Upper lobe of right lung (tissue), 1 donor: Measurements from ENCODE around the gene CPLX4. TPM values are rescaled to one million over a fixed set of nuclear protein-coding genes. Genes with fewer than 3 reads are reported as not detected.

ENCODE experiments used
- ATAC-seq: fragments of 200-7000 bp; cut with Tn5 transposase; one replicate; pipeline ENCODE4 v1.9.1; 2020; ENCODE audit warnings: mild to moderate bottlenecking, moderate library complexity
- DNase-seq: peaks from one replicate; pipeline ENCODE4 v3.0.0-alpha.2; 2020
- H3K27ac ChIP-seq: fragments of 200-600 bp; one replicate; pipeline ENCODE4 v1.8.0; 2022
- H3K27me3 ChIP-seq: fragments of 200-600 bp; one replicate; pipeline ENCODE4 v1.8.0; 2022; ENCODE audit warnings: mild to moderate bottlenecking
- H3K36me3 ChIP-seq: fragments of 200-600 bp; one replicate; pipeline ENCODE4 v1.8.0; 2022
- H3K4me1 ChIP-seq: fragments of 200-600 bp; one replicate; pipeline ENCODE4 v1.8.0; 2022
- H3K4me3 ChIP-seq: fragments of 200-600 bp; one replicate; pipeline ENCODE4 v1.8.0; 2022; ENCODE audit warnings: mild to moderate bottlenecking
- H3K9me3 ChIP-seq: fragments of 200-600 bp; one replicate; pipeline ENCODE4 v1.8.0; 2022
- CTCF ChIP-seq: fragments of 200-600 bp; IDR thresholded peaks from one replicate; pipeline ENCODE4 v1.8.0; 2022; ENCODE audit warnings: antibody characterized with exemption
- intact Hi-C: fragments of 100-400 bp; cut with DNase I; formaldehyde crosslinking; loops from one replicate; pipeline ENCODE4 v1.11.0; 2022
- total RNA-seq: library from RNA; stranded (reverse); fragmentation: NEBNext Ultra II Directional; extraction: Animal tissue kit (Norgen Biotek cat#: 25700); gene quantifications from one replicate; pipeline ENCODE4 v1.2.1, GENCODE V29; 2021
- donor health status: DM: no; HTN: yes; CAD: no; lungs with severe emphysema.

The CPLX4 gene
- total RNA-seq, 1 donor from 2014 or later: not detected

GRCh38 chr18:59308248-59308937, 10.1 kb downstream of the CPLX4 start:
- ATAC-seq (peak; percentile 98), DNase-seq (peak; percentile 88)
- intact Hi-C loops: loop anchor here (10.0 kb wide), 1 partner anchor 96 kb away; no protein-coding TSS in a partner anchor
- no peaks in the 10 kb centered on the region for H3K36me3 ChIP-seq
- TF ChIP-seq CTCF: peak; percentile 84
- H3K9me3 ChIP-seq: no peaks in the 10 kb centered on the region
- H3K4me1 ChIP-seq: peaks cover 9% of the 10 kb centered on the region
- no peak overlapping the region for H3K27ac ChIP-seq
- H3K27me3 ChIP-seq: peaks cover 28% of the 10 kb centered on the region
- H3K4me3 ChIP-seq: peak overlapping the region; percentile 30

GRCh38 chr18:59306640-59307039, 11.8 kb downstream of the CPLX4 start:
- no peak for TF ChIP-seq CTCF
- intact Hi-C loops: loop anchor here (10.0 kb wide), 1 partner anchor 98 kb away; no protein-coding TSS in a partner anchor
- H3K27ac ChIP-seq: no peak overlapping the region
- ATAC-seq (no peak), DNase-seq (no peak)
- H3K9me3 ChIP-seq: no peaks in the 10 kb centered on the region
- H3K4me3 ChIP-seq: no peak overlapping the region
- peaks cover 9% of the 10 kb centered on the region for H3K4me1 ChIP-seq
- no peaks in the 10 kb centered on the region for H3K36me3 ChIP-seq
- H3K27me3 ChIP-seq: peaks cover 28% of the 10 kb centered on the region

GRCh38 chr18:59305295-59305694, 13.2 kb downstream of the CPLX4 start:
- H3K27ac ChIP-seq: no peak overlapping the region
- H3K9me3 ChIP-seq: no peaks in the 10 kb centered on the region
- no peak for TF ChIP-seq CTCF
- H3K4me1 ChIP-seq: peaks cover 9% of the 10 kb centered on the region
- no peak overlapping the region for H3K4me3 ChIP-seq
- DNase-seq: no peak
- no peaks in the 10 kb centered on the region for H3K36me3 ChIP-seq
- H3K27me3 ChIP-seq: peaks cover 28% of the 10 kb centered on the region
- intact Hi-C loops: loop anchor here (10.0 kb wide), 1 partner anchor 100 kb away; no protein-coding TSS in a partner anchor
- ATAC-seq: no peak

- Histone ChIP-seq H3K36me3 (no peaks in the 10 kb centered on the region), H3K27ac (no peak overlapping the region), H3K4me1 (peaks cover 6% of the 10 kb centered on the region), H3K27me3 (peaks cover 18% of the 10 kb centered on the region), H3K9me3 (no peaks in the 10 kb centered on the region), H3K4me3 (no peak overlapping the region)
- DNase-seq: no peak
- intact Hi-C loops: loop anchor here (10.0 kb wide), 1 partner anchor 101 kb away; no protein-coding TSS in a partner anchor
- ATAC-seq: no peak
- TF ChIP-seq CTCF: no peak
These were observed 14.7 kb downstream of the CPLX4 start for GRCh38 chr18:59303656-59304195.

GRCh38 chr18:59303006-59303405, 15.4 kb downstream of the CPLX4 start:
- Histone ChIP-seq H3K4me1 (no peaks in the 10 kb centered on the region), H3K27ac (no peak overlapping the region), H3K9me3 (no peaks in the 10 kb centered on the region), H3K27me3 (peaks cover 15% of the 10 kb centered on the region), H3K4me3 (no peak overlapping the region), H3K36me3 (no peaks in the 10 kb centered on the region)
- ATAC-seq (no peak), DNase-seq (no peak)
- intact Hi-C loops: loop anchor here (10.0 kb wide), 1 partner anchor 102 kb away; no protein-coding TSS in a partner anchor
- no peak for TF ChIP-seq CTCF
